Head of caudate nucleus (tissue), 42 donors: ENCODE results near the gene GAB2.
A peak's percentile ranks its signal among the peaks of the same experiment; 100 is the strongest.
"Not testable (repeated sequence)": the region's sequence is repeated elsewhere in the genome, so short reads cannot be mapped to it uniquely, and the experiment has no call there.

Experiments
- DNase-seq, 42 donors: peaks; one replicate each; pipeline versions ENCODE4 v3.0.0 to v3.0.0-alpha.2; 2020 to 2021; ENCODE audit warnings: mixed read lengths in 7 of 42
- intact Hi-C: fragments of 100-400 bp; cut with DNase I; formaldehyde crosslinking; loops from one replicate; pipeline ENCODE4 v1.15.0; 2022

GAB2 gene

DNA sequence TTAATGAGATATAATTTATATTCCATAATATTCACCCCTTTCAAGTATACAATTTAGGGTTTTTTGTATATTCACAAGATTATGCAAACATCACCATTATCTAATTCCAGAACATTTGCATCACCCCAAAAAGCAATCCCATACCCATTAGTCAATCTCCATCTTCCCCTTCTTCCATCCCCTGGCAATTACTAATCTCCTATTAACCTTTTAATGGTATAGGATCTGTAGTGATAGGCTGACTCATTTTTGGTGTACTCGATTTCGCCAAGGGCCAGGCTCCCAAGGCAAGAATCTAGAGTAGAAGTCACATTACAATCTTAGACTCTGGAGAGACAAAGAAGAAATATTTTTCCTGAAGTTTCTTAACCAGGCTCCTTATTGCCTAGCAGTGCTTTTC, 113.4 kb downstream of the GAB2 start:
- intact Hi-C loops: no loop called here
- DNase-seq: no peak

DNA sequence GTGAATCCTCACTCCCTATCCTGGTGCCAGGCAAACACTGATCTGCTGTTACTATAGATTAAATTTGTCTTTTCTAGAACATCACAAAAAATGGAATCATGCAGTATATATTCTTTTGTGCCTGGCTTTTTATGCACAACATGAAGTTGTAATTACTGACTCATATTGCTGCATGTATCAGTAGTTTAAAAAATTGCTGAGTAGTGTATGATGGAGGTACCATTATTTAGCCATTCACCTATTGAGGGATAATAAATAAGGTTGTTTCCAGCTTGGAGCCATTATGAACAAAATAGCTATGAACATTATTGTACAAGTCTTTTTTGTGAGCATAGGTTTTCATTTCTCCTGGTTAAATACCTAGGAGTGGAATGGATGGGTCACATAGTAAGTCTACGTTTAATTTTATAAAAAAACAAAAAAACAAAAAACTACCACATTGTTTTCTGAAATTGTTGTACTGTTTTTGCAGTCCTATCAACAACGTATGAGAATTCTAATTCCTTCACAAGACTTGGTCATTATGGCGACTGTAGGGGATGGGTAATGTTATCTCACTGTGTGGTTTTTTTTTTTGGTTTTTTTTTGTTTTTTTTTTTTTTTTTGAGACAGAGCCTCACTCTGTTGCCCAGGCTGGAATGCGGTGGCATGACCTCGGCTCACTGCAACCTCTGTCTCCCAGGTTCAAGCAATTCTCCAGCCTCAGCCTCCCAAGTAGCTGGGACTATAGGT, 117.3 kb downstream of the GAB2 start:
- DNase-seq: no peak
- intact Hi-C loops: no loop called here

DNA sequence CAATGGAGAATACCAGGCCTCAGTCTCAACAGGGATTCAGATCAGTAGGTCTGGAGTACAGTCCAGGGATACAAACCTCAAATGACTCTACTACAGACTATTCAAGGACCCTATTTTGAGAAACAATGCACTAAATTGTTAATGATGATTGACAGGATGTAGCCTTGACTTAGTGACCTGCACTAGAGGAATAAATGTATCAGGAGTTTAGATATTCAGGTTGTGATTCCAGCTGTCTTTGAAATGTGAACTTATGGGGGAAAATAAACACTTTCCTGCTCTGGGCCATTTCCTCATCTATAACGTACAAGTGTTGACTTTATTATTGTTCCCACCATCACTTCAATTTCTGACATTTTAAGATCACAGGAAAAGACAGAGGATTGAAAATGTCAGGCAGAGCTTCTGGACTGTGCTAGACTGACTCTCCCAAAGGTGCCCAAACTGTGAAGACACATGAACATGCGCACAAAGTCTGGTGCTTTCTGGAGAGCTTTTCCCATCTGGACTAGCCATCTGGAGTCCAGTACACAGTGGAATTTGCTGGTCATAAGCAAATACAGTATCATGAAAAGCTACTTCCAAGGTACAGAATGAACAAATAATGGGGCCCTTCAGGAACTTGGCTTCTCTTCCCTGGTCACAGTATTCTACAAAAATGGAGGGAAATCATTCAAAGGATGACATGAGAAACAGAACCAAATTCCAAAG, 118.5 kb downstream of the GAB2 start:
- intact Hi-C loops: no loop called here
- no peak for DNase-seq

DNA sequence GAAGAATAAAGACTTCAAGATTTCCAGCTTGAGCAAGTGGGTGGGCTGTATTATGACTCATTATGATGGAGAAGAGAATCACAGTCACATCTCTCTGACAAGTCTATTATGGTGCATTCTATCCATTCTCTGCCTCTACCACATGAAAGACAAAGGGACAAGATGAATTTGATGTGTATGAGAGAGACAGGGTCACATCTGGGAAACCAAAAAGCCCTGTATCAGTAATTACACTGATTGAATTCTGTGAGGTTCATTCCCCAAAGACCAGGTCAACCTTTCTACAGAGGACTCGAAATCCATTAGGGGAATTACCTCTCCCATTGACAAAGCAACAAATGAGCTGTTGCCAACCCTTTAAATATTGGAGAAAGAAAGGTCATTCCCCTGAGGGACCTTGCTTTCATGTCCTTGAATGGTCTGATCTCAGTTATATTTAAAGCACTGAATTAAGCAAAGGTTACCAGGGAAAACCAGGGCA, 119.3 kb downstream of the GAB2 start:
- no peak for DNase-seq
- intact Hi-C loops: no loop called here

DNA sequence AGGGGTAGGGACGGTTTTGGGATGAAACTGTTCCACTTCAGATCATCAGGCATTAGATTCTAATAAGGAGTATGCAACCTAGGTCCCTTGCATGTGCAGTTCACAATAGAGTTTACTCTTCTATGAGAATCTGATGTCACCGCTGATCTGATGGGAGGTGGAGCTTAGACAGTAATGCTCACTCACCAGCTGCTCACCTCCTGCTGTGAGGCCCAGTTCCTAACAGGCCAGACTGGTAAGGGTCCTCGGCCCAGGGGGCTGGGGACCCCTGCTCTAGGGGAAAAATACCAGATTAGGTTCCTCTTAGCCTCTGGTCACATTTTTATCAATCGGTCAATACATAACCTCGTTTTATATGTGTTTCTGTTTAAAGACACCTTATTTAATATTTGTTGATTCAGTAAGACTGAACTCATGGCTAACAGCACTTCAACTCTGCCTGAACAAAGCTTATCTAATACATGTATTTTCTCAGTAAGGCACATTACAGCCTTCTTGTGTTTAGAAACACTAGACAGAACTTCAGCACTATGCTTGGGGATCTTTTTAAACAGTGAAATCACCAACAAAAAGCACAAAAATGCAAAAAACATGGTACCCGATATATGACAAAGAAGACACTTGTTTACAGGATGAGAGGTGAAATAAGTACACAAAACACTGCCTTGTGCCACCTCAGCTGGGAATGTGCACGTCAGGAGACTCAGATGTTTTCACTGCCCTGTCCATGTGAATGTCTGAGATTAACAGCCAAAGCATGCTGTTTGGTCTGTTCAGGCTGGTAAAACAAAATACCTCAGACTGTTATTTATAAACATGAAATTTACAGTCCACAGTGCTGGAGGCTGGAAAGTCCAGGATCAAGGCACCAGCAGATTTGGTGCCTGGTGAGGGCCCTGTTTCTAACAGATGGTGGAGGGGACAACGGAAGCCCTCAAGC, 121.4 kb downstream of the GAB2 start:
- no peak for DNase-seq
- intact Hi-C loops: no loop called here

DNA sequence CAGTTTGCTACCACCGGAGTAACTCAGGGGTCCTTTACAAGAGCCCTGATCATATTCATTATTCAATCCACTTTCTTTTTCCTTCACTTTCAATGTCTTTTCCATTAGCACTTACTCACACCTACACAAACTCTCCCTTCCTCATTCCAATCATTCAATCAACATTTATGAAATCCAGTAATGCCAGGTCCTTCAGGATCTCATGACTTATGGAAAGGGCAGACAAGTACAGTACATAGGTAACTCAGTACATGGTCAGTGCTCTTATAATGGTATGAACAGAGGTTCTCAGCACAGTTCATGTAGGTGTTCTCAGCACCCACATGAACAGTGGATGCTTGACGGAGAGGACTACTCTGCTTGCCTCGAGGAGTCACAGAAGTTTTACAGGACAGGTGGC, 122.3 kb downstream of the GAB2 start:
- intact Hi-C loops: no loop called here
- no peak for DNase-seq

DNA sequence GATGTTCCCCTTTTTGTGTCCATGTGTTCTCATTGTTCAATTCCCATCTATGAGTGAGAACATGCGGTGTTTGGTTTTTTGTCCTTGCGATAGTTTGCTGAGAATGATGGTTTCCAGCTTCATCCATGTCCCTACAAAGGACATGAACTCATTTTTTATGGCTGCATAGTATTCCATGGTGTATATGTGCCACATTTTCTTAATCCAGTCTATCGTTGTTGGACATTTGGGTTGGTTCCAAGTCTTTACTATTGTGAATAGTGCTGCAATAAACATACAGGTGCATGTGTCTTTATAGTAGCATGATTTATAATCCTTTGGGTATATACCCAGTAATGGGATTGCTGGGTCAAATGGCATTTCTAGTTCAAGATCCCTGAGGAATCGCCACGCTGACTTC, 123.5 kb downstream of the GAB2 start:
- intact Hi-C loops, DNase-seq: not testable (repeated sequence)

DNA sequence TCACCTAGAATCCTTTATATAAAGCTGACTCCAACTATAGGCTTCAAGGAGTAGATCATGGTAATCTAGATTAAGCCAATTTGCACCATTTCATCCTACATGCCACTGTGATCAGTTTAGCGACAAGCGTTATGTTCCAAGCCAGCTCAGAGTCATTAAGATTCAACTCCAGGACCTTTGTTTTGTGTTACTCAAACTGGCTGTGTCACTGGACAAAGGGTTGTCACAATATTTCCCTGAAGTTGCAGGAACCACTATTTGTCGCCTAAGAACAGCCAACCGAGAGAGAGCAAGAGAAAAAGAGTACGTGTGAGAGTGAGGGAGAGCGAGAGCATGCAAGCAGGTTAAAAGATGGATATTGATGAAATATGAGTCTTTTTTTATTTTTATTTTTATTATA, 124.1 kb downstream of the GAB2 start:
- intact Hi-C loops: no loop called here
- DNase-seq: no peak

DNA sequence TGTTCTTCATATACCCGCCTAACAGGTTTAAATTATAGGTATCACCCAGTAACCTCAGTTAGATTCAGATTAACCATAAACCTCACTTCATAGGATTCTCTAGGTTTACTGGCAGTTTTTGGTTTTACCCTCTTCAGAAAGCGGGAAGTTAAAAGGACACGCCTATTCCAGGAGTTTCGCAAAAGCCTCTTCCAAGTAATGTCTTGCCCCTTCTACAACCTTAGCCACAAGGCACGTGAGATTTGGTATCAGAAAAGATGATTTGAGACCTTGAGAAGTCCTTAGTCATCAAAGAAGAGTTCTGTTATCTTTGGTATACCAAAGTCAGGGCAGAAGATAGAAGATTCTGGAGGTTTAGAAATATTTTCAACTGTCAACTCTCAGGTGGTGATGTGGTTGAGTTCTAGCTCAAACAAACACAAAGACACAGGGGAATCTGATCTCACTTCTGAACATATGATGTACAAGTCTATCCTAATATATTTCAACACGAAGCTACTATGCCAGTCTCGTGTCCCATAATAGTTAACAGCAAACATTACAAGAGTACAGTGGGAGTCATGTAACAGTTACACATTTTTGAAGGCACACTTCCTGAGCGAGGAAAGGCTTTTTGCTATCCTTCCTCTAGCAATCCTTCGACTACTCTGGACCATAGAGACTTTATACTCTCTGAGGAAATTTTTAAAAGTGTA, 125.4 kb downstream of the GAB2 start:
- no peak for DNase-seq
- intact Hi-C loops: no loop called here

DNA sequence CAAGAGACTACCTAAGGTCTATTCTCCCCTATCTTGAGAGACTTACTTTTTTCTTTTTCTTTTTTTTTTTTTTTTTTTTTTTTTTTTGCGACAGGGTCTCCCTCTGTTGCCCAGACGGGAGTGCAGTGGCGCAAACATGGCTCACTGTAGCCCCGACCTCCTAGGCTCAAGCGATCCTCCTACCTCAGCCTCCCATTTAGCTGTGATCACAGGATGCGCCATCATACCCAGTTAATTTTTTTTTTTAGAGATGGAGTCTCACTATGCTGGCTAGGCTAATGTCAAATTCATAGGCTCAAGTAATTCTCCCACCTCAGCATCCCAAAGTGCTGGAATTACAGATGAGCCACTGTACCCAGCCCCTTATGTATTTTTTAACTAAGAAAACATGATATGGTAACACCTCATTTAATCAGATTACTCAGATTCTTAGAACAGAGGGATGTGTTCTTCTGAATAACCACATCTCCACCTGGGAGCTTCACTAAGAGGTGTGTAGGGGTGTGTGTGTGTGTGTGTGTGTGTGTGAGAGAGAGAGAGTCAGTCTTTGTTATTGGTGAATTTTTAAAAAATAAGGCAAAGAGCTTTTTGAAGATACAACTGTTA, 126.0 kb downstream of the GAB2 start:
- no peak for DNase-seq
- intact Hi-C loops: no loop called here

DNA sequence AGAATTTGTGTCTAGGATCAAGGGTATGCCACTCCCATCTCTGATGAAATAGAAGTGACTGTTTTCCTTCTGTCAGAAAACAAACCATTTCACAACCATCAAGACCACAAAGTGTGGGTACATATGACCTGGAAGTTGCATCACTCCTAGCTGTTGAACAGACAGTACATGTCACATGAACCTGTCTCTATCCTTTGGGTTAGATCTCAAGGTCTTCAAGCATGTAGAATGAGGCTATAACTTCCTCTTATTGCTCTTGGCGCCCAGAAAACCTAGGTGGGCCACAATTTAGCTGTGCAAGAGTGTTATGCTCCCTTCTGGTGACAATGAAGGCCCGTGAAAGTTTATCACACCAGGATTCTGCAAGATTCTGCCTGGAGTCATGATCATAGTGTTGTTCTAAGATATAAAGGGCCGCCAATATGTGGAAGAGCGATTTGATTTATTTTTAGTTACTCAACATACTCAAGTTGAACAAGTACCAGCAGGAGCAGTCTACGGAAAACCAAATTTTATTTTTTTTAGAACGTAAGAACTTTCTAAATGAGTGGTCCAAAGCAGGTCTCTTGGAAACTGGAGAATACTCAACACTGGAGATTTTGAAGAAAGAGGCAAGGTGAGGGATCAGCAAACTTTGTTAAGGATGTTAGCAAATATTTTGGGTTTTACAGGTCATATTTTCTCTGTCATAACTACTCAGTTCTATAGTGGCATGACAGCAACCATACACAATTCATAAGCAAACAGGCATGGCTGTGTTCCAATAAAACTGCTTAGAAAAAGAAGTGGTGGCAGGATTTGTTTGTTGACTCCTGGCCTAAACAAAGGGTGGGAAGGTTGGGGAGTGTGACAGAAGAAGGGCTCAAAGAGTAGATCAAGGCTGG, 127.1 kb downstream of the GAB2 start:
- intact Hi-C loops: no loop called here
- DNase-seq: peak in 1 of 42 donors; percentile 21

DNA sequence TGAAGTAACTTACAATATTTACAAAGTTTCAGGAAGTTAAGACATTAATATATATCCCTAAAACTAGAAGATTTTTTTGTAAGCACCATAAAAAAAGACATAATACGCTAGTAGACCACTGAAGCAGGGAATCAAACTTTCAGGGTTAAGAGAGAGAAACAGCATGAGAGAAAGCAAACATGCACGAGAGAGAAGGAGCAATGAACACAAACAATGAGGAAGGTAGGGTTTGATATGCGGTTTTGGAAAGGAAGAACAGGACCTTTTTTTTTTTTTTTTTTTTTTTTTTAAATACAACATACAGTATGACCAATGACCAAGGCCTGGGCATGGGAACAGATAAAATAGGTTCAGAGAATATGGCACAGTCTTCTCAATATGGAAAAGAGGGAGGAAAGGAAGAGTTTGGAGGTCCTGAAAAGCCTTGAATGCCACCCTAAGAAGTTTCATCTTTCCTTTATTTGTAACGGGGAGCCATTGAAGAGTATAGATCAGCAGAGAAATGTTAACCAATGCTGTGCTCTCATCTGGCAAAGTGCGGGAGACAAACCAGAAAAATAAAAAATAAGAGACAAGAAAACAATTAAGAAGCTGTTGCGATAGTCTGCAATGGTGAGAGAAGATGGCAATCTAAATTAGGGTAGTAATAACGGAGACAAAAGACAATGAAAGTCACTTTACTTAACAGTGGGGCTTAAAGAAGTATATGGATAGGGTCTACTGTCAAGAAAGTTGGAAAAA, 127.9 kb downstream of the GAB2 start:
- DNase-seq: no peak
- intact Hi-C loops: no loop called here

DNA sequence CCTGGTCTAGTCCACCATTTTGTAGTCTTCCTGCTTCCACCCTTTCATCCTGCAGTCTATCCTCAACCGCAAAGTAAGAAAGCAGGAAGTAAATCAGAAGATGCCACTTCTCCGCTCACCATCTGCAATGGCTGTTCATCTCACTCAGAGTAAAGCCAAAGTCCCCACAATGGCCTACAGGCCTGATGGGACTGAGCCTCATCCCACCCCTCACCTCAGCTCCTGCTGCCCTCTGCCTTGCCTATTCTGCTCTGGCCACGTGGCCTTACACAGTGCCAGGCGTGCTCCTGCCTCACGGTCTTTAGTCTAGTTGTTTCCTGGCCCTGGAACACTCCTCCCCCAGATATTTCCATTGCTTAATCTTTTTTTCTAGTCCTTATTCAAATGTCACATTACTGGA, 133.4 kb downstream of the GAB2 start:
- no peak for DNase-seq
- intact Hi-C loops: no loop called here

DNA sequence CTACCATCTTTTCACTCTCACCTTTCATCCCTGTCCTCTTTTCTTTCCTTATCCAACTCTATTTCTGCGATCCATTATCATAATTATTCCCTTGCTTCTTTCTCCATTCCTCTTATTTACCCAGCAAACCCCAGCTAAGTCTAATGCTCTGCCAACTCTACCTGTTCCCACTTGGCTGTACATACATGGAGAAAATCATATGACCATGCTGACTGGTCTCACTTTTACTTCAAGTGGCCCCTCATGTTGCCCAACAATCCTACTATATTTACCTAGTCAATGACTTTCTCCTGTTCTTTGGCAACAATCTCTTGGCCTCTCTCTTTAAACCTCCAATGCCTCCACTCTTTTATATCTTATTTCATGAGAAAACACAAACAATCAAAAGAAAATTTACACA, 134.8 kb downstream of the GAB2 start:
- intact Hi-C loops: no loop called here
- no peak for DNase-seq

DNA sequence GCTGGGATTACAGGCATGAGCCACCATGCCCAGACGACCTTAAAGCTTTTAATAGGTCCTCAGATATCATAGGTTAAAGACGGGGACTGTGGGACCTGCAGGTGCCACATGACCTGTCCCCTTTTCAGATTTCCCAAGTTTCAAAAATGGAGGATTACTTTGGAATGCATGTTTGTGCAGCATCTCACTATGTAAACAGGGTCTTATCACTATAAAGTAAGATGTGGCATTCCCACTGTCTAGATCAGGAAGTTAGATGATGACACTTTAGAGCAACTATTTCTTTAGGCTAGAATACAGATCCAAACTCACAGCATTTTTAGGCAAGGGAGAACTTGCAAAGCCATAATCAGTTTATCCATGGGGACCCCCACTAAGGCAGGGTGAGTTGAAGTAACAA, 136.1 kb downstream of the GAB2 start:
- DNase-seq: no peak
- intact Hi-C loops: no loop called here

DNA sequence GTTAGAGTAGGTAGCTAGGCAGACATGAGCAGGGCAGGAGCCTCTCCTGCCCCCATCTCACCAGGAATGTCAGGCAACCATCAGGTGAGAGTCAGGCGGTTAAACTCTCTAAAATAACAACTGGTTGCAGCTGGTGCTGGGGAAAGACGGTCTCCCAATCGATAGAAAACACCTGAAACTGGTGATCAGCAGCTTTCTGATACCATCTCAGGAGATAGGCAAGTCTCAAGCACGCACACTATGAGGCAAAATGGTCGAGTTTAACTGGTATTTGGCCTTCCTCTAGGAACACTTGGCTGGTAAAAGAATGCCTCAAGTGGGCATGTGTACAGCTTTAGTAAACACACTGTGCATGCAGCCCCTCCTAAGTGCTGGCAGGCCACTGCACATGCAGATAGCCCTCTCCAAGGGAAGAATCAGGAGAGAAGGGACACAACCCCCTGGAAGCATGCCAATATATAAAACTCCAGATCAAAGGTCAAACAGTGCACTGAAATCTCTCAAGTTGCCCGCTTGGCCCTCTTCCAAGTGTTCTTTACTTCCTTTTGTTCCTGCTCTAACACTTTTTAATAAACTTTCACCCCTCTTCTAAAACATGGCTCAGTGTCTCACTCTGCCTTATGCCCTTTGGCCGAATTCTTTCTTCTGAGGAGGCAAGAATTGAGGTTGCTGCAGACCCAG, 140.2 kb downstream of the GAB2 start:
- intact Hi-C loops: no loop called here

DNA sequence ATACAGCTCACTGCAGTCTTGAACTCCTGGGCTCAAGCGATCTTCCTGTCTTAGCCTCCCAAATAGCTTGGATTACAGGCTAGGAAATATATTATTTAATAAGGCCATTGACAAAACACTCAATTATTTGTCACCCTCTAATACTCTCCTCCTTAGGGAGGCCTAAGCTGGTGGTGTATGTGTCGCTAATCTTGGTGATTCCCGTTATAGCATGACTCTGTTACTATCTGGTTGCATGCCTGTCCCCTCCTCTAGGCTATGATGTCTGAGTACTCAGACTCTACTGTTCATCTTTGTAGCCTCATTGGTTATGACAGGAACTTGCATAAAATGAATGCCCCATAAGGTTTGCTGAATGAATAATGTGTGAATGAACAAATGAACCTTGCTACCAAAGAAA, 141.3 kb downstream of the GAB2 start:
- intact Hi-C loops: no loop called here
- DNase-seq: no peak

More for the DNA sequence above, 140.2 kb downstream of the GAB2 start:
- DNase-seq: no peak
